Measurements from ENCODE around the gene ZXDC.

ZXDC gene

DNA sequence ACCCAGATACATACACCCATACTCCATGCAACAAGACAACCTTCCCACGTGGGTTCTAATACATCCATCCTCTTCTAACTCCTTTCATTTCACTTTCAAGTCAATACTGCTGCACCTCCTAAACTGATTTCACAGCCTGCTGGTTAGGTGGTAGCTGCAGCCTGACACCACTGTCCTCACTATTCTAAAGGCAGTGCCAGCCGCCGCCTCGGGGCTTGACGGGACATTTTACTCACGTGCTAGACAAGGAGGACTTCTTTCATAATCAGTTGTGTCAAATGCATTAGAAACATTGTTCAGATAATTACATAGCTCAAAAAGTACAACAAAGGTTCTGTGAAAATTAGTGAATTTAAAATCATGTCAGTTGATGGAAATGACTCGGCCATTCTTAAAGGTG is 35.6 kb upstream of the ZXDC start:
- no peak for DNase-seq

DNA sequence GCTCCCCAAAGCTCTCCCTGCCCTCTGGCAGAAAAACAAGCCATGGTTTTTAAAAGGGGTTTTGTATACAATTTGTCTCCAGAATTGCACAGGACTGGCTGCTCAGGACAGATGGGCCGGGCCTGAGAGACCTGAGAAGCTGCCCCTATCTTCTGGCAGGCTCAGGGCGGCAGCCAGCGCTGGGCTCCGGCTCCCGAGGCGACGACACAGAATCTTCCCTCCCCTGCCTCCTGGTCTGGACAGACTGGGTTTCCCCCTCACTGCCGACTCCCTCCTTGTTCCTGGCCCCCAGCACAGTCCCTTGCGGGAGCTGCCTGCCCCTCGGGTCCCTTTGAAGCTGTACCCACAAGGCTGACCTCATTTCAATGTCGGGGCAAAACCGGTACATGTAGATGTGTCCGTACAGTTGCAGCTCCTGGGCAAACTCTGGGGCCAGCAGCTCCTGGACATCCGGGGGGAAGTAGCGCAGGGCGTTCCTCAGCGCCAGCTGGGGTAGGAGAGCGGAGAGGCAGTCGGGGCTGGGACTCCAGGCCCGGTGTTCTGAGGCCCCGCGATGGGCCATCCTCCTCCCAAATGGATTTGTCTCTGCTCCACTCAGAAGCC is 34.7 kb upstream of the ZXDC start:
- DNase-seq = no peak

GRCh38 chr3:126509597-126510307 is 34.1 kb upstream of the ZXDC start:
- DNase-seq = no peak

GRCh38 chr3:126508564-126508964 is 32.9 kb upstream of the ZXDC start:
- DNase-seq = no peak

GRCh38 chr3:126507886-126508285 is 32.2 kb upstream of the ZXDC start:
- DNase-seq = no peak

GRCh38 chr3:126503701-126504100 is 28.0 kb upstream of the ZXDC start:
- no peak for DNase-seq

DNA sequence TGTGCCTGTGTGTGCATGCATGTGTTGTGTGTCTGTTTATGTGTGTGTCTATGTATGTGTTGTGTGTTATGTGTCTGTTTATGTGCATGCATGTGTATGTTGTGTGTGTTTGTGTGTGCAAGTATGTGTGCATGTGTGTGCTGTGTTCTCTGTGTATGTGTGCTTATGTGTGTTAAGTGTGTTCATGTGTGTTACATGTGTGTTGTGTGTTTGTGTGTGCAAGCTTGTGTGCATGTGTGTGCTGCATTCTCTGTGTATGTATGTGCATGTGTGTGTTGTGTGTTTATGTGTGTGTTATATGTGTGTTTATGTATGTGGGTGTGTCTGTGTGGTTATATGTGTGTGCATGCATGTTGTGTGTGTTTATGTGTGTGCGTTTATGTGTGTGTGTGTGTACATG is 27.0 kb upstream of the ZXDC start:
- no peak for DNase-seq

- DNase-seq = no peak
These were observed 26.0 kb upstream of the ZXDC start for GRCh38 chr3:126501736-126502135.

DNA sequence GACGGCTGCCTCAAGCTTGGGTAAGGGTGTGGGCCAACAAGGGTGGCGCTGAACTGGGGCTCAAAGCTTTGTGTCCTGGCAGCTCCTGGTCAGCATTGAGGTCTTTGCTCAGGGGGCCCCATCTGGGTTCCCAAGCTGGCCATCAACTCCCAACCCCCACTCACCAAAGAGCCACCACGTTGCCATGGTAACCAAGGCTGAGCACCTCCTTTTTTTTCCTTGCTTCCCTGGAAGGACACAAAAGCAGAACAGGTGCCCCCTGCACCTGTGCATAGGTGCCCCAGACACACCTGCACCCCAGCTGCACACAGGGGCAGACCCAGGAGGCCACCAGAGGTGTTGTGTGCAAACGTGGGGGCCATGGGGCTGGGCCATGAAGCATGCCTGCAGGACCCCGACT is 25.4 kb upstream of the ZXDC start:
- no peak for DNase-seq

- no peak for DNase-seq
These were observed 24.3 kb upstream of the ZXDC start for GRCh38 chr3:126500016-126500415.

DNA sequence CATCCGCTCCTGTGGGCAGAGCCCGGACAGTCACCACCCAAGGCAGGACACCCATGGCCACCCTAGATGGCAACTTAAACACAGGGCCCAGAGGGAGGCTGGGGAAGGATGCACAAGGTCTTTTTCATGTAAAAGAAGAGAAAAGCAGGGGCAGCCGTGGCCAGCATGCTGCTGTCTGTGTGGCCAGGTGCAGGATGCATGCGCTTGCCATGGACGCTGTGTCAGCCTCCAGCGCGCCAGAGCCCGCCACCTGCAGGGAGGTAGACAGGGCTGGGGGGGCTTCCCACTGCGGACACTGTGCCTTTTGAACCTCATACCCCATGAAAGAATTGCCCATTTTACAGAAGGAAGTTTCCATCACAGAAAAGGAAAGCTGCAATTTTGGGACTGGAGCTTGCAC is 23.7 kb upstream of the ZXDC start:
- no peak for DNase-seq

GRCh38 chr3:126498929-126499328 is 23.2 kb upstream of the ZXDC start:
- no peak for DNase-seq

DNA sequence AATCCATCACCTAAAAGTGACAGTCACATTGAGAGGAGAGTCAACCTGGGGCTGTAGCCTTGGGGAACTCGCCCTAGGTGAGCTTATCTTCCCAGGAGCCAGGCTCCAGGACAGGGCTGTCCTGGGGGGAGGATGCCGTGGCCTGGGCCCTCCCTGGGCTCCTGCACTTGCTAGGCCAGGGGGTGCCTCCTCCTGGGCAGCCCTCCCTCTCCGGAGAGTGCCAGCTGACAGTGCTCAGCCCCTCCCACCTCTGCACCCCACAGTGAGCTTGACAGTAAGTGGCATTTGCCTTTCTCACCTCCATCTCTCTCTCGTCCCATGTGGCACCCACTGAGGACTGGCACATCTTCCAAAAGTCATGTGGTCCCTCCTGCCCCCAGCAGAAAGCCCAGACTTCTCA is 22.8 kb upstream of the ZXDC start:
- no peak for DNase-seq

DNA sequence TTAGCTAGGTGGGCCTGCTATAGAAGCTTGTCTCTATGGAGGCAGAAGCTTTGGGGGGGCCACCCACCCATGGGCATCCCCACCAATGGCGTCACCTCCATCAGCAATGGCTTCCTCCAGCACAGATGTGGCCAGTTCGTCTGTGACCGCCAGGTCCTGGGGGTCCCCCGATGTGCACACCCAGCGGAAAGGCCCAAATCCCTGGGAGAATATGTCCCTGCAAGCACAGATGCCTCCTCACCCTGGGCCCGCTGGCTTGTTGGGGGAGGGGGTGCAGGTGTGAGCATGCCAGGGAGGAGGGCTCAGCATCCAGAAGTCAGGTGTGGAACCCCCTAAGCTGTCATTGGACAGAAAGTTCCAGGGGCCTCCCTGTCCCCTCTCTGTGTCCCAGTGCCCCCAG is 22.3 kb upstream of the ZXDC start:
- DNase-seq = no peak

GRCh38 chr3:126496894-126497850 is 21.5 kb upstream of the ZXDC start:
- DNase-seq = no peak

DNA sequence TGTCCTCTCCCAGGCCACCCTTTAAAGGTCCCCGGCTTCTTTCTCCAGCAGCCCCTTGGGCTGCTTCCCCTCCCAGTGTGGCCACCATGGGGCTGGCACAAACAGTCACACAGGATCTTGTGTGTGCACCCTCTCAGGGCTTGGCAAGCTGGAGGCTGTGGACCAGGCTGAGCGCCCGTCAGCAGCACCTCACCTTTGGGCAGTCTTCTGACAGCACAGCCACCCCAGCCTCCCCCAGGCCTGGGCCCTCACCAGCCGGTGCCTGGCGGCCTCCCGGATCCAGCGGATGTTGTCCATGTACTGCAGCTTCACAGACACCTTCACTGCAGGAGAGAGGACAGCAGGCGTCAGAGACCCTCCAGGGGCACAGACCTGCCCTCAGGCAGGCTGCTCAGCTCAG is 20.1 kb upstream of the ZXDC start:
- DNase-seq = no peak

GRCh38 chr3:126494970-126495230 is 19.2 kb upstream of the ZXDC start:
- no peak for DNase-seq

DNA sequence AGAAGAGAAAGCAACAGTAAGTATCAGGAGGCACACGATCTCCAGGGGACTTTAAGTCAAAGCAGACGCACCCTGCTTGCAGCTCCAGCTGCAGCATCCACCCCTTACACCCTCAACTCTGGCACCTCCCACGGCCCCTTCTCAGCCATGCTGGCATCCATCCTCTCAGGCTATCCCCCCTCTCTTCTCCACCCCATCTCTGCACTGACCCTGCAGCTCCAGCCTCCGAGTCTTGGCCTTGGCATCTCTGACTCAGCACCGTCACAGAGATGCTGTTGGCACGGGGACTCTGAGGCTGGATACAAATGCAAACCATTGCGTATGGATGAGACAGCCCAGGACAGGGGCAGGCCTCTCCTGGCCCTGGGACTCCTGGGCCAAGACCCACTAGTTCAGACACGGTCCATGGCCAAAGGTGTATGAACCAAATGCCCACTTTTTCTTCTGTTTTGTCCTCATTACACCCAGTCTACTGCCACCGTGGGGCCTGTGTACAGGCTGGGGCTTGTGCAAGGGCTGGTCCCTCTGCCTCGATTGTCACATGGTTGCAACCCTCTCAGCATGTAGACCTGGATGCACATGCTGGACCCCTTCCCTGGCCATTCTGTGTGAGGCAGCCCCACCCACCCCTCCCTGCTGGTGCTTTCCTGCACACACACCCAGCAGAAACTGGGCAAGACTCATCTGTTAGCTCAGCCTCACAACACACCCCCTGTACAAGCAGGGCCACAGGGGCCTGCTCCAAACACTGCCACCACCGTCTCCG is 18.7 kb upstream of the ZXDC start:
- DNase-seq = no peak

GRCh38 chr3:126493739-126494138 is 18.0 kb upstream of the ZXDC start:
- no peak for DNase-seq

- DNase-seq = no peak
These were observed 17.4 kb upstream of the ZXDC start for GRCh38 chr3:126493051-126493450.

DNA sequence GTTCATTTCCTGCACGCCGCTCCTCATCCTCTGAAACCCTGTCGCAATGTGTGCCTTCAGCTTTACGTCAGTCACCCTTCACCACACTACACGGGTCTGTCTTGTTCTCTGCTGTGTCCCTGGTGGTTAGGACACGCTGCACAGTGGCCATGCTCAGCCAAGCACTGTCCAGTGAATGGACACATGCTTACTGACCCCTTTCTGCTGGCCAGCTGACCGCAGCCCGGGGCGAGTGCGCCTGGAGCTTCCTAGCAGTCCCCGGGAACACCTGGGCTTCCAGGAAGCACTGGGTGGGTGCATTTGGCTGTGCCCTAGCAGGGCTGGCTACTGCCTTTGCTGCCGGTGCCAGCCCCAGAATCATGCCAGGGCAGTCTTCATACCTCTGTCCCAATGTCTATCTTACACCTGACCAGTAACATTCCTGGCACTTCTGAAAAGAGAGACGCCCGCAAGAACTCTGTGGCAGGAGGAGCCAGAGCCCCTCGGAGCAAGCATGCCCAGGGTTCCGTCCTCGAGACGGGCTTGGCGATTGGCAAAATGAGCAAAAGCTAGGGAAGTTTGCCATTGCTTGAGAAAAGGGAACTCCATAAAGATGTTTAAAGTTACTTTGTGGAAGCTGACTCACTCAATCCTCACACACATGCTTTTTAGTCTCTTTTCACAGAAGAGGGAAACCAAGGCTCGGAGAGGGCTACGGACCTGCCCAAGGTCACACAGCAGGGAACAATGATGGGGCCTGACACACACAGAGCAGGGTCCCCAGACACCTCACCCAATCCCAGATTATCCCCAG is 15.7 kb upstream of the ZXDC start:
- no peak for DNase-seq

DNA sequence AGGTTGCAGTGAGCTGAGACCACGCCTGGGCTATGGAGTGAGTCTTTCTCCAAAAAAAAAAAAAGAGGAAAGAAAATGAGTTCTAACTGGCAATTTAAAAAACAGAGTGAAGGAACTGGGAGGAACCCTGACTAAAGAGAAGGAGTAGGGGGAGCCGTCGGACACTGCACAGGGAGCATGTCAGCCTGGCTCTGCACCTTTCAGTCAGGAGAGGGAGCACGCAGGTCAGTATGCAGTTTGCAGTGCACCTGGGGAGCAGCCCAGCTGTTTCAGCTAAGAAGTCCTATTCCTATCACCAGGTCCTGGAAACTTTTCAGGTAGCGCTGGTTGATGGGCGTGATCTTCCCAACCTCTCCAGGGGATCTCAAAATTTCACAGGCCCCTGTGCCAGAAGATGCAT is 14.9 kb upstream of the ZXDC start:
- no peak for DNase-seq

All from hematopoietic multipotent progenitor cell treated with erythropoietin and hydrocortisone succinate and interleukin-3 and kit ligand, for 8 days (in vitro differentiated cells).